GM18505 (cell line): ENCODE measurements around the gene AGAP4.
"Not testable (repeated sequence)": the region's sequence is repeated elsewhere in the genome, so short reads cannot be mapped to it uniquely, and the experiment has no call there.

Experiments
- ATAC-seq: cut with Tn5 transposase; IDR thresholded peaks from one replicate; pipeline ENCODE4 v1.9.1; 2021; ENCODE audit not compliant: unreplicated experiment
- POLR2A ChIP-seq: IDR thresholded peaks from 4 replicates; pipeline ENCODE4 v1.6.1; 2011; ENCODE audit warnings: borderline replicate concordance; ENCODE audit not compliant: insufficient read depth, insufficient read length; ENCODE audit errors: extremely low read depth

Gene AGAP4

DNA sequence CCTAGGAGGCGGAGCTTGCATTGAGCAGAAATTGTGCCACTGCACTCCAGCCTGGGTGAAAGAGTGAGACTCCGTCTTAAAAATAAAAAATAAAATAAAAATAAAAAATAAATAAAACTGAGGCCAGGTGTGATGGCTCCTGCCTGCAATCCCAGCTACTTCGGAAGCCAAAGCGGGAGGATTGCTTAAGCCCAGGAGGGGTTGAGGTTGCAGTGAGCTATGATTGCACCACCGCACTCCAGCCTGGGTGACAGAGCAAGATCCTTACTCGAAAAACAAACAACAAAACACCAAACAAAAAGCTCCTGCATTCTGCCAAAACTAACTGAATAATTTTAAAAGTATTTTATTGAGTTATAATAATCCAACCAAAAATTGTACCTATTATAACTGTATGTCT lies 36.2 kb downstream of the AGAP4 start:
- ATAC-seq: no peak
- no peak for TF ChIP-seq POLR2A

DNA sequence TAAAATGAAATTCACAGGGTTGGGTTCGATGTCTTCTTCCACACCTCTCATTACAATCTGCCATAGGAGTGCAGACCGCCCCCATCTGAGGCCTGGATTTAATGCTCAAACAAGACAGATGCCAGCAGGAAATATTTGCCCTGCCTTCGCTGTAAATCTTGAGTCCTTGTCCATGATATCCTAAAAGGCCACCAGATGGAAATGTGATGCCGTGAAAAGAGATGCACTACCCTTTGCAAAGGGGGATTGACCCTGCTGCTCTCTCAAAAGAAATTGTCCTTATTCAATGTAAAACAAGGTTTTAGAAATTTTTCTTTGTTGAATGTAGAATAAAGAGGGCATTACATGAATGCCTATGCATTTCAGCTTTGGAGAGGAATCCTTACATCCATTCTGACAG lies 37.5 kb downstream of the AGAP4 start:
- no peak for TF ChIP-seq POLR2A
- no peak for ATAC-seq

DNA sequence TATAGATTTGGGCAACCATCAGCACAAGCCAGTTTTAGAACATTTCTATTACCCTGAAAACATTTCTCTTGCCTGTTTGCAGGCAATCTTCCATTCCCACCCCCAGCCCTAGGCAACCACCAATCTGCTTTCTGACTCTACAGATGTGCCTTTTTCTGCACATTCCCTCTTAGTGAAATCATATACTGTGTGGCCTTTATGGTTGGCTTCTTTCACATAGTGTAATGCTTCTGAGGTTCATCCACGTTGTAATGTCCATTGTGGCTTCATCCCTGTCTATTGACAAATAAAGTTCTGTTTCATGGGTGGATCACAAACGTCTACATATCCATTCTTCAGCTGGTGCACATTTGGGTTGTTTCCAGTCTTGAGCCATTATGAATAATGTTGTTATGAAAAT lies 42.3 kb downstream of the AGAP4 start:
- ATAC-seq: not testable (repeated sequence)

DNA sequence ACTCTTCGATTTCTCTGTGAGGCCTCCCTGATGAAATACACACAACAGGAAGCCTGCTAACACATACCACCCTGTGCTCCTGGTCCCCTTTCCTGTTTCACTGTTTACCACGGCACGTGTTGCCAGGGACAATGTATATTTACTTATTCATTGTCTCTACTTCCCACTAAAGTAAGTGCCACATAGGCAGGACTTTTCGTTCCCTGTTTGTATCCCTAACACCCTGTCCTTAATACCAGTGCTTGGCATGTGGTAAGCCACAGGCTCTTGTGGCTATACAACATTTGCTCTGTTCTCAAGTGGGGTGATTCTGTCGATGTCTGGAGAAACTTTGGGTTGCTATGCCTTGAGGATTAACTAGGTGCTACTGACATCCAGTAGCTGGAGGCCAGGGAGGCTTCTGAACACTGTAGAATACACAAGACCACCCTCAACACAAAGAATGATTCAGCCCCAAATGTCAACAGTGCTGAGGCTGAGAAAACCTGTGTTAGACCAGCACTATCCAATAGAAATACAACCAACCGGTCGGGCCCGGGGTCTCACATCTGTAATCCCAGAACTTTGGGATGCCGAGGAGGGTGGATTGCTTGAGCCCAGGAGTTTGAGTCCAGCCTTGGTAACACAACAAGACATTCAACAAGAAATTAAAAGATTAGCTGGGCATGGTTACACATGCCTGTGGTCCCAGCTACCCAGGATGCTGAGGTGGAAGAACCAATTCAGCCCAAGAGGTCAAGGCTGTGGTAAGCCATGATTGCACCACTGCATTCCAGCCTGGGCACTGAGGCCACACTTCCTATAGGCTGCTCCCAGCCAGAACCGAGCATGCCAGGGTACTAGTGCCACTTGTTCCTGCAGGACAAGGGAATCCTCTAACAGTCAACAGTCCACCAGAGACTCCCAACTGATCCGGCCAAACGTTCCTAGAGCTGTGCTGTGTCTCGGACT lies 44.0 kb downstream of the AGAP4 start:
- ATAC-seq: not testable (repeated sequence)

DNA sequence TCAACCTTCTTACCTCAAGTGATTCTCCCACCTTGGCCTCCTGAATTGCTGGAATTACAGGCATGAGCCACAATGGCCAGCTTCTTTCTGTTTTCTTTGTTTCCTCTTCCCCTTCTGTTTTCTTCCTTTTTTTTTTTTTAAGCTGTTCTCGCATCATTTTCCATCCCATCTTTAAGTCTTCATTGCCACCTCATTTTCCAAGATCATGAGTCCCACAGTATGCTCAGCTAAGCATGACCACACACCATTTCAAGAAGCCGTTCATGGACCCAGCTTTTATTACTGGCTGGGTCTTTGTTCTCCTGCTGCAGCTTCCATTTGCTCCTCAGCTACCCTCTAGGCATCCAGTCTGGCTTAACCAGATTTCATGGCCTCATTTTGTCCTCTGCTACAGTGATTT lies 52.5 kb downstream of the AGAP4 start:
- ATAC-seq: not testable (repeated sequence)

DNA sequence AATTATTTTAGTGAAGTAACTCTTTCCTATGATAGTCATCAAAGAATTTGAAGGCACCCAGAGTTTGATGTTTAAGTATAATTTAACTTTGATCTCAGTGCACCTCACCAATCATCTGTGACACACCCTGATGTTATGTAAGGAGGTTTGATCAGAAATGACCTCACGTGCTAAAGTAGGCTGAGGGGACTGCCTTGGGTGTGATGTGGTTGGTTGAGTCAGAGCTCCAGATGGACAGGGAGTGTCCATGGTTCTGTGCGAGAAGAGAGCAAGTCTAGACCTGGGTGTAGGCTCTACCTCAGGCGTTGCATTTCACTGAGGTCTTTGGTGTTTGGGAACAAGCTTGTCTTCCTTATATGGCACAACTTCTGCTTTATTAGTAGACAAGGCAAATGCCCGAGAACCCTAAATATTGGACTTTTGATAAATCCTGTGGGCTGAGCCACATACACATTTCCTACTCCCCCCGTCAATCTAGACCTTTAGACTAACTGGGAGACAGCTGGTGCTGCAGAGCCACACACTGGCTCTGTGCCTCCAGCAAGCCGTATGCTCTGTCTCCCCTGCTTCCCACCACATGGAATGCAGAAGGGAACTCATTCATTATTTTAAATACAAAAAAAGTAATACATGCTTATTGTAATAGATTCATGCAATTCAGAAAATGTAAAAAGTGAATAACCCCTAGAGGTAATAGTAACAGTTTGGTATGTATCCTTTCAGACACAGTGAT lies 56.4 kb downstream of the AGAP4 start:
- ATAC-seq: not testable (repeated sequence)

DNA sequence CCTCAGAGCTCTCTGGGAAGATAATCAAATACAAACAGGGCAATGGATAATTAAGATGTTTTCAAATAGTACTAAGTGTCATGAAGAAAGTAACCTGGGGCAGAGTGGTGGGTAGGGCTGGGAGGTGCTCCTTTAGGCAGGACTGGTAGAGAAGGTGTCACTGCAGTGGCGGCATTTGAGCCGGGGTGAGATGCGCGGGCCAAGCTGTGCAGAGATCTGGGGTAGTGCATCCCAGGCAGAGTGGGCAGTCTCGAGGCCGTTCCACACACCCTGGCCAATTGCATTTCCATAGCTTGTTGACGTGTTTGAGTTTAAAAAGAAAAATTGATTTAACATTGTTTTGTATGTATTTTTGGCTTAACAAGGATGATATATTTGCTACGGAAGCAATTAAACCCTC lies 57.3 kb downstream of the AGAP4 start:
- ATAC-seq: not testable (repeated sequence)

DNA sequence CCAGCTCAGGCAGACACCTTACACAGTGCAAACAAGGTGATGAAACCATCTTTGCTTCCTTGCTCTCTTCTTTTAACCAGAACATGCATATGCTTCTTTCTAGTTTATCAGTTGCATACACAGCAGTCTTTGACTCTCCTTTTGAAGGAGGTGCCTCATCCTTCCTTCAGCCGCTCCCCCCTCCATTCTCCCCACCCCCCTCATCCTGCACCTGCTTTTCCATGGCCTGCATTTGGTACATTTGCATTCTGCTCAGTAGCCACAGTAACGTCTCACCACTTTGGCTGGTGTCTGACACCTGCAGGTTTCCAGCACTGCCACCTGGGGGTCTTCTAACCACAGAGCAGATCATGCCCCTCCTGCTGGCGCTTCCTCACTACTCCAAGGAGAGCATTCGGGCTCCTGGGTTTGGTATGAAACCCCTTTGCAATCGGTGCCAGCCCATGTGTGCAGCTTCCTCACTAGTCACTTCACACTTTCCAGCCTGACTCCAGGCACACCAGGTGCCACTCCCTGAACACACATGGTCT lies 60.0 kb downstream of the AGAP4 start:
- not testable (repeated sequence) for ATAC-seq

DNA sequence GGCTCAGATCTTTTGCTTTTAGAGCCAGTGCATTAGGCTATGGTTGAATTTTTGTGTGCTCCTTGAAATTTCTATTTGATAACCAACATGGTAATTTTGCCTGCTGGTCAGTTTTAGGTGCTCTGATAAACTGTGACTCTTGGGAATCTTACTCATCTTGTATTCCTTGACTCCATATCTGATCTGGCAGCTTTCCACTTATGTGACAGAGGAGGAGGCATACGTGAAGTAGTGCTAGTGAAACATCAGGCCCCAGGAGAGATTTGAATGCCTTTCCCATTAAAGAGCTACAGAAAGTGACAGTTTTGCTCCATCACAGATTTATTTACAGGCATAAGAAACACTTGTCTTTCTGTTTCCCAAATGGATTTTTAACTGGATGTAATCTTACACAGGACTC lies 61.1 kb downstream of the AGAP4 start:
- not testable (repeated sequence) for ATAC-seq
